Neuronal stem cell (in vitro differentiated cells): Measurements from ENCODE around the gene EYS.

ENCODE experiments used
- DNase-seq: peaks from one replicate; pipeline ENCODE4 v3.0.0-alpha.2; 2013; ENCODE audit warnings: low spot score
- H2AFZ ChIP-seq: one replicate; pipeline ENCODE4 v1.6.1; 2013; ENCODE audit warnings: mild to moderate bottlenecking, low read length, inconsistent platforms
- H2AK5ac ChIP-seq: 2 replicates; pipeline ENCODE4 v1.6.1; 2013; ENCODE audit warnings: low read depth, mild to moderate bottlenecking, inconsistent platforms, low read length, moderate library complexity, mixed read lengths
- H2BK120ac ChIP-seq: 2 replicates; pipeline ENCODE4 v1.6.1; 2013; ENCODE audit warnings: low read depth, mild to moderate bottlenecking, inconsistent platforms, low read length, moderate library complexity, mixed read lengths
- H2BK12ac ChIP-seq: one replicate; pipeline ENCODE4 v1.6.1; 2013; ENCODE audit warnings: low read length, inconsistent platforms
- H2BK15ac ChIP-seq: 2 replicates; pipeline ENCODE4 v1.6.1; 2013; ENCODE audit warnings: mild to moderate bottlenecking, low read length, inconsistent platforms, mixed read lengths
- H2BK5ac ChIP-seq: one replicate; pipeline ENCODE4 v1.6.1; 2013; ENCODE audit warnings: inconsistent platforms, mild to moderate bottlenecking, low read length, moderate library complexity
- H3K14ac ChIP-seq: one replicate; pipeline ENCODE4 v1.6.1; 2013; ENCODE audit warnings: low read length, inconsistent platforms
- H3K18ac ChIP-seq: 2 replicates; pipeline ENCODE4 v1.6.1; 2013; ENCODE audit warnings: low read length, inconsistent platforms
- H3K23ac ChIP-seq: 2 replicates; pipeline ENCODE4 v1.6.1; 2013; ENCODE audit warnings: low read depth, mild to moderate bottlenecking, mixed read lengths, low read length, inconsistent platforms; ENCODE audit not compliant: poor library complexity
- H3K27ac ChIP-seq: replicated peaks from 3 replicates; pipeline ENCODE4 v1.5.1; 2013; ENCODE audit warnings: low read length, inconsistent platforms
- H3K27me3 ChIP-seq, 3 experiments: 2 replicates each; pipeline ENCODE4 v1.6.1; 2013; ENCODE audit warnings: low read length in 3 of 3, mild to moderate bottlenecking in 2 of 3, inconsistent platforms in 1 of 3, low read depth in 1 of 3, mixed read lengths in 1 of 3, moderate library complexity in 1 of 3; ENCODE audit not compliant: control insufficient read depth in 3 of 3, insufficient read depth in 3 of 3
- H3K36me3 ChIP-seq, 2 donors: replicated peaks in 1 of 2; 2 replicates each; pipeline ENCODE4 v1.6.1; 2013; ENCODE audit warnings: low read length in 2 of 2; ENCODE audit not compliant: control insufficient read depth in 2 of 2, insufficient read depth in 2 of 2
- H3K4ac ChIP-seq: 2 replicates; pipeline ENCODE4 v1.6.1; 2013; ENCODE audit warnings: inconsistent platforms, mild to moderate bottlenecking, low read length, moderate library complexity
- H3K4me1 ChIP-seq, 2 donors: 1 replicate in 1 of 2; 2 replicates in 1 of 2; pipeline ENCODE4 v1.6.1; 2013; ENCODE audit warnings: low read length in 2 of 2, low read depth in 1 of 2; ENCODE audit not compliant: control insufficient read depth in 2 of 2, insufficient read depth in 1 of 2
- H3K4me2 ChIP-seq: one replicate; pipeline ENCODE4 v1.6.1; 2013; ENCODE audit warnings: mild to moderate bottlenecking, low read length, inconsistent platforms; ENCODE audit not compliant: insufficient read depth, poor library complexity, severe bottlenecking
- H3K4me3 ChIP-seq, 2 donors: 2 replicates each; pipeline ENCODE4 v1.5.1; 2013; ENCODE audit warnings: low read length in 2 of 2, mild to moderate bottlenecking in 2 of 2, inconsistent platforms in 1 of 2, moderate library complexity in 1 of 2
- H3K79me1 ChIP-seq: one replicate; pipeline ENCODE4 v1.6.1; 2013; ENCODE audit warnings: low read depth, mild to moderate bottlenecking, inconsistent platforms, low read length, moderate library complexity
- H3K9ac ChIP-seq: one replicate; pipeline ENCODE4 v1.6.1; 2013; ENCODE audit warnings: mild to moderate bottlenecking, low read depth, low read length, inconsistent platforms; ENCODE audit not compliant: poor library complexity
- H3K9me3 ChIP-seq, 2 donors: replicated peaks in 1 of 2; 2 replicates each; pipeline versions ENCODE3 to v1.6.1; 2013; ENCODE audit warnings: low read length in 2 of 2, mild to moderate bottlenecking in 2 of 2, inconsistent platforms in 1 of 2, low read depth in 1 of 2, mixed read lengths in 1 of 2, moderate library complexity in 1 of 2; ENCODE audit not compliant: control insufficient read depth in 2 of 2, insufficient read depth in 1 of 2
- H4K8ac ChIP-seq: one replicate; pipeline ENCODE4 v1.6.1; 2013; ENCODE audit warnings: low read depth, mild to moderate bottlenecking, inconsistent platforms, low read length, moderate library complexity
- H4K91ac ChIP-seq: one replicate; pipeline ENCODE4 v1.6.1; 2013; ENCODE audit warnings: low read length, low read depth, mild to moderate bottlenecking, inconsistent platforms; ENCODE audit not compliant: poor library complexity
- WGBS, 2 donors: extraction: QIAGEN DNeasy Blood & Tissue Kit; methylation state at CpG; one replicate each; pipeline ENCODE4 v1.1.7; 2013; ENCODE audit warnings: missing lambda C conversion rate in 2 of 2, mixed read lengths in 1 of 2; ENCODE audit not compliant: insufficient read length in 2 of 2, insufficient replicate concordance in 1 of 2; ENCODE audit errors: extremely low coverage in 2 of 2; 5-methylcytosine and 5-hydroxymethylcytosine counted together

EYS gene

DNA sequence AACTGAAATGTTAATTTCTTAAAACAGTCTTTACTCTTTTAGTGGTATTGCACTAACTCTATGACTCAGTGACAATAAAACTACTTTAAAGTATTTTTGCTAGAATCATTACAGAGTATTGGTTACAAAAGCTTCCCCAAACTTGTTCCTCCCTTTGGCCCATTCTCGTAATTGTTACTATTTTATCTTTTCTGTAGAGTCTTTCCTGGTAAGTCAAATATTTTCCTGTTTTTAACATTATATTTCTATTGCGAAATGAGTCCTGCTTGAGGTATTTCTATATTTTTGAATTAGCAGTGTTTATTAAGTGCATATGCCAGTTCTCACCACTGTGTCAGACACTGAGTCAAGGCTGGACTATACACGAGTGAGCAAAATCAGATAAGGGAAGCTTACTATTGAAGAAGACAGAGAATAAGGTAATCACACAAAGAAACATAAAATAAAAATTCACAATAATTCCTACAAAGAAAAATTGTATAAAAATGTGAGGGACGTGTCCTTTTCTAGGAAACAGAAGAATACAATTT lies 970.5 kb downstream of the EYS start:
- Histone ChIP-seq H2BK5ac (no peak overlapping the region), H3K4me1 (no peaks in the 10 kb centered on the region), H3K27me3 (no peaks in the 10 kb centered on the region), H3K27ac (no peak overlapping the region), H4K8ac (no peak overlapping the region), H3K36me3 (no peaks in the 10 kb centered on the region), H3K9me3 (no peaks in the 10 kb centered on the region), H3K4me3 (no peak overlapping the region), H3K79me1 (no peaks in the 10 kb centered on the region), H2BK15ac (no peak overlapping the region), H3K4me2 (no peak overlapping the region), H2AK5ac (no peak overlapping the region), H3K9ac (no peak overlapping the region), H3K23ac (no peak overlapping the region), H4K91ac (no peak overlapping the region), H3K4ac (no peak overlapping the region), H2BK12ac (no peak overlapping the region), H2AFZ (no peak overlapping the region), H3K14ac (no peak overlapping the region), H2BK120ac (no peak overlapping the region), H3K18ac (no peak overlapping the region)
- no peak for DNase-seq
- no CpG with 5 or more reads among the region's 4 CpGs for WGBS, 2 donors

DNA sequence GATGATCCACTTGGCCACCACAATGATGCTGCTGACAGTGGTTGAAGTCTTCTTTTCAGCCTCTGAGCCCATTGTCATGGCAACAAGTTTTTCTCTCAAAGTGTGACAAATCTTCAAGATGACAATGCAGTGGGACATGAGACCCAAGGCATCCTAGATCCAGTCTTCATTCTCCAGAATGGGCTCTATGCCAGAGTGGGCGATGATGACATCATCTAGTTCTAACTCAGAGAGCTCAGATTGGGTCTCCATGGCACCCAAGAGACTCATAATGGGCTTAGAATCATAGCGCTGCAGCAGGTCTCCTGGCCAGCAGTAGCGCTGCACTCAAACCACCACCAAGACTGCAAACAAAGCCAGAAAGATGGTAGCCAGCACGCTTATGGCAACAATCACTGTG lies 973.6 kb downstream of the EYS start:
- Histone ChIP-seq H3K23ac (no peak overlapping the region), H3K4me3 (no peak overlapping the region), H3K36me3 (no peaks in the 10 kb centered on the region), H2BK120ac (no peak overlapping the region), H3K27me3 (no peaks in the 10 kb centered on the region), H2BK15ac (no peak overlapping the region), H4K8ac (no peak overlapping the region), H3K79me1 (no peaks in the 10 kb centered on the region), H4K91ac (no peak overlapping the region), H2BK12ac (no peak overlapping the region), H2BK5ac (no peak overlapping the region), H2AFZ (no peak overlapping the region), H2AK5ac (no peak overlapping the region), H3K4me2 (no peak overlapping the region), H3K4ac (no peak overlapping the region), H3K9ac (no peak overlapping the region), H3K4me1 (no peaks in the 10 kb centered on the region), H3K14ac (no peak overlapping the region), H3K27ac (no peak overlapping the region), H3K9me3 (peaks cover 0 to 2% of the 10 kb centered on the region in 2 donors), H3K18ac (no peak overlapping the region)
- no CpG with 5 or more reads among the region's 4 CpGs for WGBS, 2 donors
- no peak for DNase-seq

DNA sequence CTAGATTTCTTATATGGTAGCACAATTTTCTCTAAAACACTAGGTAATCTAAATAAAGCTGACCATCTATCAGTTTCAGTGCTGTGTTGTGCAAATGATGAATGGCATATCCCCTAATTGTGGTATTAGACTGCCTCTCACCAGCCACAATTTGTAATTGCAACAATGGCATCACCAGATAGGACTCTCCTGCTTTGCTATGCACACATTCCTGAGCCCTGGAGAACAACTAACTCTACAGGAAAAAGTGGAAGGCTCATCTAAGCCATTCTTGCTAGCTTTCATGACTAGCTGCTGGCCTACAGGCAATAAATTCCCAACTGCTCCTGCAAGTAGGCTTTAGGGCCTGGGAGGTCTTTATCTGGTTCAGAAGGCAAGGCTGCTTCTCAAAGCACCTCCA lies 974.1 kb downstream of the EYS start:
- DNase-seq, result no peak
- no peaks in the 10 kb centered on the region for H3K79me1 ChIP-seq
- no peak overlapping the region for H2BK5ac ChIP-seq
- no peaks in the 10 kb centered on the region for H3K27me3 ChIP-seq
- H2BK120ac ChIP-seq, result no peak overlapping the region
- H3K18ac ChIP-seq, result no peak overlapping the region
- no peak overlapping the region for H3K4me2 ChIP-seq
- no peaks in the 10 kb centered on the region for H3K4me1 ChIP-seq
- no peak overlapping the region for H3K27ac ChIP-seq
- no peak overlapping the region for H2BK15ac ChIP-seq
- no peak overlapping the region for H3K9ac ChIP-seq
- no peak overlapping the region for H2BK12ac ChIP-seq
- no peaks in the 10 kb centered on the region for H3K36me3 ChIP-seq
- no peak overlapping the region for H2AFZ ChIP-seq
- no peak overlapping the region for H3K4me3 ChIP-seq
- H4K8ac ChIP-seq, result no peak overlapping the region
- H4K91ac ChIP-seq, result no peak overlapping the region
- no peak overlapping the region for H3K14ac ChIP-seq
- no peak overlapping the region for H3K23ac ChIP-seq
- H2AK5ac ChIP-seq, result no peak overlapping the region
- peaks cover 0 to 2% of the 10 kb centered on the region in 2 donors for H3K9me3 ChIP-seq
- no peak overlapping the region for H3K4ac ChIP-seq

DNA sequence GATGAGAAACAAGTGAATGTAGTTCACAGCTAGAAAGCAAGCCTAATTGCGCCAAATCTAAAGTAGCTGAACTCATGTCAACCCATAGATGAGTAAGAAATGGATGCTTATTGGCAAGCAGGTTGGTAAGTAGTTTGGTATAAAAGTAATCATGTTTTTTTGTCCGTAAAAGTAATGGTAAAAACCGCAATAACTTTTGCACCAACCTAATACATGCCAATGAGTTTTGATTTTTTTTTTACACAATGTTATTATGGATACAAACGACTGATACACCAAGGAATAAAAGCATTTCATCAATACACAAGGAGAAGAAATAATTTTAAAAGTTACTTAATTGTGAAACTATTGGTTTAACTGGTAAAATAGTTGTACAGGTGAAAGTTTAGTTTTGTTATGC lies 977.5 kb downstream of the EYS start:
- no peaks in the 10 kb centered on the region for H3K36me3 ChIP-seq
- no peak overlapping the region for H3K9ac ChIP-seq
- H3K18ac ChIP-seq, result no peak overlapping the region
- no peak overlapping the region for H3K27ac ChIP-seq
- no peak overlapping the region for H3K23ac ChIP-seq
- no peak overlapping the region for H2BK12ac ChIP-seq
- no peaks in the 10 kb centered on the region for H3K27me3 ChIP-seq
- no peak overlapping the region for H4K91ac ChIP-seq
- no peak for DNase-seq
- H3K14ac ChIP-seq, result no peak overlapping the region
- WGBS, 2 donors, result no CpG with 5 or more reads among the region's 4 CpGs
- H3K4ac ChIP-seq, result no peak overlapping the region
- H3K79me1 ChIP-seq, result no peaks in the 10 kb centered on the region
- no peak overlapping the region for H2BK120ac ChIP-seq
- H3K4me3 ChIP-seq, result no peak overlapping the region
- no peak overlapping the region for H3K4me2 ChIP-seq
- peaks cover 0 to 2% of the 10 kb centered on the region in 2 donors for H3K9me3 ChIP-seq
- no peak overlapping the region for H2AFZ ChIP-seq
- H4K8ac ChIP-seq, result no peak overlapping the region
- no peak overlapping the region for H2AK5ac ChIP-seq
- no peaks in the 10 kb centered on the region for H3K4me1 ChIP-seq
- no peak overlapping the region for H2BK15ac ChIP-seq
- no peak overlapping the region for H2BK5ac ChIP-seq
